ENCODE results near the gene TMEM86B.

The TMEM86B gene

DNA sequence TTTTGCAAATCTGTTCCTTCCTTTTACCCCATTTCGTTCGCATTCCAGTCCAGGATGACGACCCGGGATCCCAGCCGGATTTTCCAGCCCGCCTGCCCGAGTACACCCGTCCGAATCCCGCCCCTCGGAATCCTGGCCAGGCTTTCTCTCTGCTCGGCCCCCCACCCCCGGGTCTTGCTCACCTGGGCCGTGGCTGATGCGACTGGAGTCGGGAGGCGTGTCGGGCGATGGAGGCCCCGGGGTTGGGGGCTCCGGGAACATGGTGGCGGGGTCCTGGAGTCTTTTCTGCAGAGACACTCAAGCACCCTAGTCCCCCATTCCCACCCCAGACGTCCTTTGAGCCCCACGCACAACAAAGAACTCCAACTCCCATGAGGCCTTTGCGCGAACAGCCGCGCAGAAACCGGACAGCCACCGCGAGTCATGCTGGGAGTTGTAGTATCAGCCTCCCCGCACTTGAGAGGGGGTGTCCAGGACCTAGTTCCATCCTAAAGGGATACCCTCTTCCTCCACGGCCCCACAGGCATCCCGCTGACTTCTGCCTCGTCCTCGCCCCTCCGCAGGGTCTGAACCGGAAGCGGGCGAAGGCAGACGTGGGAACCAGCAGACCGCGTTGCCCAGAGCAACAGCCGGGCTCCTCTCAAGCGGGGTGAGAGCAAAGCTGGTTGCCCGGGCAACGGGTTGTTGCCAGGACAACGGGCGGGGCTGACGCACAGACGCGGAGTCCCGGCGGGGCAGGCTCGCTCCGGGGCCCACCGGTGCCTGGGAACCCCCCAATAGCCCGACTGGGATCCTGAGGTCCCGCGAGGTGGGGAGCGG, 49.6 kb downstream of the TMEM86B start:
- peak; percentile 36 to 43 for DNase-seq (ENCODE audit: low read depth in 2 of 2)

Measured in fibroblast of skin of left quadriceps (primary cell).